ENCODE measurements around the gene SRP68.

DNA sequence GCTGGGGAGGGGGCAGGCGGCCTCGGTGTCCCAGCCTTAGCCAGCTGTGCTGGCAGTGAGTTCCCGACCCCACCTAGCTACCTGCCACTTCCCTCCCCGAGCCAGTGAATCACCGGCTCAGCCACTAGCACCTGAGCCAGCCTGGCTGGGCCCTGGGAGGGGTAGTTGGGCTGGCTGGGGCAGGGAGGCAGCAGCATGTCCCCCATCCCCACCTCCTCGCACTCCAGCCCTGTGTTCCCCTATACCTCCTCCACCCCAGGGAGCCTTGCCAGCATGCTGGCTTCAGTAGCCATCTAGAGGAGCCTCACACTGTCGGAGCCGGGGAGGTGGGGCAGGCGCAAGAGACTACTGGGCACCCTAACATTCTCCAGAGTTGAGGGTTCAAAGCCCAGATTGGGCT lies 48.0 kb downstream of the SRP68 start:
- TF ChIP-seq, protein P1, sequence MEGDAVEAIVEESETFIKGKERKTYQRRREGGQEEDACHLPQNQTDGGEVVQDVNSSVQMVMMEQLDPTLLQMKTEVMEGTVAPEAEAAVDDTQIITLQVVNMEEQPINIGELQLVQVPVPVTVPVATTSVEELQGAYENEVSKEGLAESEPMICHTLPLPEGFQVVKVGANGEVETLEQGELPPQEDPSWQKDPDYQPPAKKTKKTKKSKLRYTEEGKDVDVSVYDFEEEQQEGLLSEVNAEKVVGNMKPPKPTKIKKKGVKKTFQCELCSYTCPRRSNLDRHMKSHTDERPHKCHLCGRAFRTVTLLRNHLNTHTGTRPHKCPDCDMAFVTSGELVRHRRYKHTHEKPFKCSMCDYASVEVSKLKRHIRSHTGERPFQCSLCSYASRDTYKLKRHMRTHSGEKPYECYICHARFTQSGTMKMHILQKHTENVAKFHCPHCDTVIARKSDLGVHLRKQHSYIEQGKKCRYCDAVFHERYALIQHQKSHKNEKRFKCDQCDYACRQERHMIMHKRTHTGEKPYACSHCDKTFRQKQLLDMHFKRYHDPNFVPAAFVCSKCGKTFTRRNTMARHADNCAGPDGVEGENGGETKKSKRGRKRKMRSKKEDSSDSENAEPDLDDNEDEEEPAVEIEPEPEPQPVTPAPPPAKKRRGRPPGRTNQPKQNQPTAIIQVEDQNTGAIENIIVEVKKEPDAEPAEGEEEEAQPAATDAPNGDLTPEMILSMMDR (conservative IDR thresholded peaks at IDR 0.05 in 1 of 2, IDR thresholded peaks at IDR 0.05 in 1 of 2; ENCODE audit: low read depth in 1 of 2, low read length in 2 of 2), result no peak
- no peak for TF ChIP-seq EZH2 (IDR thresholded peaks at IDR 0.05; ENCODE audit: low read length, missing control alignments)
